ENCODE measurements around the gene PRAMEF12.

DNA sequence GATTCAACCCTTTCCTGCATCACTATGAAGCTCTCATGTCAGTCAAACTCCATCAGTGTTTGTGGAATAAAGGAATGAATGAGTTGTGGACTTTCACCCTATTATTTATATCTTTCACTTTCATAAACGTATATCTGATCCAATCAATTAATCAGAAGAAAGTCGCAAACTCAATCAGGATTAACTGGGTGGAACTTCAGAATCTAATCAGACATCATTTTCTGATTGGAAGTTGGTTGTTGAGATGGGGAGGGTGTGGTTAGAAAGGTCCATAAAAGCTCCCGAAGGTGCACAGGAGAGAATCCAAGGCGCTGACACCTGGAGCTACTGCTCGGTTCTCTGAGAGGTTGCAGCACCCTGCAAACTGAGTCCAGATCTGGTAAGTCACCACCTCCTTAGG, at the start of gene PRAMEF12:
- TF ChIP-seq CHD4 (IDR thresholded peaks at IDR 0.05) (no peak), CTCF (IDR thresholded peaks at IDR 0.05 in 2 of 3, conservative IDR thresholded peaks at IDR 0.05 in 1 of 3; ENCODE audit: control insufficient read depth in 2 of 3, extremely low read depth in 1 of 3, insufficient read depth in 1 of 3, low read depth in 3 of 3, low read length in 3 of 3) (no peak), CBX5 (IDR thresholded peaks at IDR 0.05; ENCODE audit: low read depth) (no peak), MXI1 (IDR thresholded peaks at IDR 0.05; ENCODE audit: low read depth, low read length) (no peak), MEF2A (IDR thresholded peaks at IDR 0.05; ENCODE audit: insufficient read depth, low read depth, low read length) (no peak), ATF3 (IDR thresholded peaks at IDR 0.05; ENCODE audit: borderline replicate concordance, extremely low read depth, low read depth, low read length) (no peak), NKRF (conservative IDR thresholded peaks at IDR 0.05) (no peak), NFIC (IDR thresholded peaks at IDR 0.05; ENCODE audit: low read depth, low read length) (no peak), CHD2 (IDR thresholded peaks at IDR 0.05; ENCODE audit: borderline replicate concordance, low read depth, low read length) (no peak), ZNF622 (IDR thresholded peaks at IDR 0.05) (no peak), ZZZ3 (IDR thresholded peaks at IDR 0.05; ENCODE audit: control insufficient read depth, insufficient read length, low read depth) (no peak)
- TF ChIP-seq, protein P1, sequence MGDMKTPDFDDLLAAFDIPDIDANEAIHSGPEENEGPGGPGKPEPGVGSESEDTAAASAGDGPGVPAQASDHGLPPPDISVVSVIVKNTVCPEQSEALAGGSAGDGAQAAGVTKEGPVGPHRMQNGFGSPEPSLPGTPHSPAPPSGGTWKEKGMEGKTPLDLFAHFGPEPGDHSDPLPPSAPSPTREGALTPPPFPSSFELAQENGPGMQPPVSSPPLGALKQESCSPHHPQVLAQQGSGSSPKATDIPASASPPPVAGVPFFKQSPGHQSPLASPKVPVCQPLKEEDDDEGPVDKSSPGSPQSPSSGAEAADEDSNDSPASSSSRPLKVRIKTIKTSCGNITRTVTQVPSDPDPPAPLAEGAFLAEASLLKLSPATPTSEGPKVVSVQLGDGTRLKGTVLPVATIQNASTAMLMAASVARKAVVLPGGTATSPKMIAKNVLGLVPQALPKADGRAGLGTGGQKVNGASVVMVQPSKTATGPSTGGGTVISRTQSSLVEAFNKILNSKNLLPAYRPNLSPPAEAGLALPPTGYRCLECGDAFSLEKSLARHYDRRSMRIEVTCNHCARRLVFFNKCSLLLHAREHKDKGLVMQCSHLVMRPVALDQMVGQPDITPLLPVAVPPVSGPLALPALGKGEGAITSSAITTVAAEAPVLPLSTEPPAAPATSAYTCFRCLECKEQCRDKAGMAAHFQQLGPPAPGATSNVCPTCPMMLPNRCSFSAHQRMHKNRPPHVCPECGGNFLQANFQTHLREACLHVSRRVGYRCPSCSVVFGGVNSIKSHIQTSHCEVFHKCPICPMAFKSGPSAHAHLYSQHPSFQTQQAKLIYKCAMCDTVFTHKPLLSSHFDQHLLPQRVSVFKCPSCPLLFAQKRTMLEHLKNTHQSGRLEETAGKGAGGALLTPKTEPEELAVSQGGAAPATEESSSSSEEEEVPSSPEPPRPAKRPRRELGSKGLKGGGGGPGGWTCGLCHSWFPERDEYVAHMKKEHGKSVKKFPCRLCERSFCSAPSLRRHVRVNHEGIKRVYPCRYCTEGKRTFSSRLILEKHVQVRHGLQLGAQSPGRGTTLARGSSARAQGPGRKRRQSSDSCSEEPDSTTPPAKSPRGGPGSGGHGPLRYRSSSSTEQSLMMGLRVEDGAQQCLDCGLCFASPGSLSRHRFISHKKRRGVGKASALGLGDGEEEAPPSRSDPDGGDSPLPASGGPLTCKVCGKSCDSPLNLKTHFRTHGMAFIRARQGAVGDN (IDR thresholded peaks at IDR 0.05): no peak

Measured in GM12878 (cell line).